ENCODE results near the gene CLDN22.

GRCh38 chr4:183364025-183364424 lies 43.9 kb upstream of the CLDN22 start:
- TF ChIP-seq ZFX (IDR thresholded peaks at IDR 0.05; ENCODE audit: borderline replicate concordance) (no peak), CTCF (IDR thresholded peaks at IDR 0.05) (no peak)

Measured in 22Rv1 (cell line).